ENCODE measurements around the gene BIN1.
A peak's percentile ranks its signal among the peaks of the same experiment; 100 is the strongest.

The BIN1 gene

GRCh38 chr2:127078028-127078427 is 28.9 kb downstream of the BIN1 start:
- DNase-seq (ENCODE audit: low read depth in 2 of 2) = no peak

- DNase-seq (ENCODE audit: low read depth in 2 of 2) = no peak
Measured at GRCh38 chr2:127076924-127077323, 30.0 kb downstream of the BIN1 start.

DNA sequence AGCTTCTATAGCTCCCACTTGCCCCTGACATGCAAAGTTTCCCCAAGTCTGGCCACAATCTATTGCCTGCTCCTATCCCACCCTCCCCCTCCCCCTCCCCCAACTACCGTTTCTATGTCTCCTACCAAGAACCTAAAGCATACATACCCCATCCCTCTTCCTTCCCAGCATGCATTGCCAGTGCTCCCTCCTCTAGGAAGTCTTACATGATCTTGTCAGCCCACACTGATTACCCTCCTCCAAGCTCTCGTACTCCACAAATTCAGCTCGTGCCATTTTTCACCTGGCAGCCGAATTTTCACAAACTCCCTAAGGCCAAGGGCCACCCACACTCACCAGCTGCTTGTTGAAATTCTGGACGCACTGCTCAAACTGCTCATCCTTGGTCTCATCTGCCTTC is 30.7 kb downstream of the BIN1 start:
- no peak for DNase-seq (ENCODE audit: low read depth in 2 of 2)

DNA sequence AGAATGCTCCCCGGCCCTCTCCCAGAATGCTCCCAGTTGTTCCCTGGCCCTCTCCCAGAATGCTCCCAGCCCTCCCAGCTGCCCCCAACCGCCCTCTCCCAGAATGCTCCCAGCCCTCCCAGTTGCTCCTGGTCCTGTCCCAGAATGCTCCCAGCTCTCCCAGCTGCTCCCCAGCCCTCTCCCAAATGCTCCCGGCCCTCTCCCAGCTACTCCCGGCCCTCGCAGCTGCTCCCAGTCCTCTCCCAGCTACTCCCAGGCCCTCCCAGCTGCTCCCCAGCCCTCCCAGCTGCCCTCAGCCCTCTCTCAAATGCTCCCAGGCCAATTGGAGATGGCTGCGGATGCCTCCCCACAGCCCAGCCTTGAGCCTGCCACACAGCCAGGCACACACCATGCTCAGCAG is 31.1 kb downstream of the BIN1 start:
- DNase-seq (ENCODE audit: low read depth in 2 of 2) = no peak

GRCh38 chr2:127074936-127075335 is 32.0 kb downstream of the BIN1 start:
- no peak for DNase-seq (ENCODE audit: low read depth in 2 of 2)

- DNase-seq (ENCODE audit: low read depth in 2 of 2) = no peak
Measured at GRCh38 chr2:127074358-127074757, 32.6 kb downstream of the BIN1 start.

GRCh38 chr2:127072970-127073369 is 34.0 kb downstream of the BIN1 start:
- no peak for DNase-seq (ENCODE audit: low read depth in 2 of 2)

- DNase-seq (ENCODE audit: low read depth in 2 of 2) = no peak
Measured at GRCh38 chr2:127072396-127072795, 34.6 kb downstream of the BIN1 start.

DNA sequence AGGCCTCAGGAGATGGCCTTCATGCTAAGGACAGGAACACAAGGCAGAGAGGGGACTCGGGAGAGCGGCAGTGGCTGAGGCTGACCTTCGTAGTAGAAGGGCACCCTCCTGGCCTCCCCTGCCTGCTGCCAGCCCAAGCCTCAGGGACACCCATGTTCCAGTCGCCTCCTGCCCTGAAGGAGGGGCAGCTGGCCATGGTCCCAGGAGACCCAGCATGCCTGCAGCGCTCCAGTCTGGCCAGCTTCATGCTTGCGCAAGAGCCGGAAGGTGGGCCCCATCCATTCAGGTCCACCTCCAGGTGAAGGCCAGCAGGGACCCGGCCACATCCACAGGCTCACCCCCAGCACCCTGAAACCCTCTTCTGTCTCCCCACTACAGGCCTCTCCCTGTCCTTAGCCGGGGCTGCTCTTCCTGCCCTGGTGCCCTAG is 35.0 kb downstream of the BIN1 start:
- no peak for DNase-seq (ENCODE audit: low read depth in 2 of 2)

GRCh38 chr2:127070221-127070620 is 36.7 kb downstream of the BIN1 start:
- no peak for DNase-seq (ENCODE audit: low read depth in 2 of 2)

DNA sequence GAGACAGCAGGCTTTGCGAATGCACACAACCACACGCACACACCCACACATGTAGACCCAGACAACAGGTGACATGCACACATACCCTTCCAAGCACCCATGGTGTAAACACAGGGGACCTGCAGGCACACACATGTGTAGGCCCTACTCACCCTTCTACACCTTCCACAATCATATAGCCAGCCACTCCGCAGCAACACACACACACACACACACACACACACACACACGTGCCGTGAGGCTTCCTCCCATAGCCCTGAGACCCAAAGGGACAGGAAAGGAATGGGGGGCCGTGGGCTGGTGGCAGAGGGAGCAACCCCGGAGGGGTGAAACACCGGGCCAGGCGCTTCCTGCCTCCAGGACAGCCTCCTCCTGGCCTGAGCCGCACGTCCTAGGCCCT is 37.4 kb downstream of the BIN1 start:
- DNase-seq (ENCODE audit: low read depth in 2 of 2) = no peak

DNA sequence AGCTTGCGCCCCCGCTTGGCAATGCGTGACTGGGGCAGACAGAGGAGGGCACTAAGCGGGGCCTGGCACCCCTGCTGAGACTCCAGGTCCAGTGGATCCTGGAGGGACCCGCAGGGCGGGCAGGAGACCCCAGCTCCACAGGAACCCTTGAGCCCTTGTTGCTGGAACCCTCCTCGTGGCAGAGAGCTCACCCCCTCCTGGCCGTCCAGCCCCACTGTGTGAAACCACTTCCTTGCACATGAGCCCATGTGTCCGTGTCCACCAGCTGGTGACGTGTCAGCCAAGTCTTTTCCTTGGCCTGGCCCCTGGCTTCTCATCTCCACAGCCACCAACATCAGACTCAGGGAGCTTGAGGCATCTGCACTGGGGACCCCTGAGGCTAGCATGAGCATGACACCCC is 38.0 kb downstream of the BIN1 start:
- DNase-seq (ENCODE audit: low read depth in 2 of 2) = no peak

DNA sequence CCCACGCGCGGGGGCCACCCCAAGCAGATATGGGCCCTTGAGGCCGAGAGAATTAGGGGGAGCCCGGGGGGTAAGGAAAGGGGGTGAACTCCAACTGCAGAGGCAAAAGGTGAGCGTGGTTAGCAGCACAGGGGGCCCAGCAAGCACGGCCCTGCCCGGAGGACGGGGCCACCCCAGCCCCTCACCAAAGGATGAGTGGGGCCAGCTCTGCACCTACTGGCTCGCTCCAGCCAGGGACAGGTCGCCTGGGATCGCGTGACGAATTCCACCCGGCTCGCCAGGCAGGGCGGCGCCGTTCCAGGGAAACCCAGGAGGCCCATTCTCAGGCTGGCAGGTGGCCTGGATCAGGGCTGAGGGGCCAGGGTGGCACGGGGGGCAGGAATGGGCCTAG is 38.6 kb downstream of the BIN1 start:
- no peak for DNase-seq (ENCODE audit: low read depth in 2 of 2)

- peak in 1 of 2 donors; percentile 37 for DNase-seq (ENCODE audit: low read depth in 2 of 2)
Measured at GRCh38 chr2:127067620-127068350, 39.2 kb downstream of the BIN1 start.

- DNase-seq (ENCODE audit: low read depth in 2 of 2) = no peak
Measured at GRCh38 chr2:127066942-127067341, 40.0 kb downstream of the BIN1 start.

GRCh38 chr2:127065940-127066318 is 41.0 kb downstream of the BIN1 start:
- no peak for DNase-seq (ENCODE audit: low read depth in 2 of 2)

- DNase-seq (ENCODE audit: low read depth in 2 of 2) = no peak
Measured at GRCh38 chr2:127065299-127065939, 41.5 kb downstream of the BIN1 start.

DNA sequence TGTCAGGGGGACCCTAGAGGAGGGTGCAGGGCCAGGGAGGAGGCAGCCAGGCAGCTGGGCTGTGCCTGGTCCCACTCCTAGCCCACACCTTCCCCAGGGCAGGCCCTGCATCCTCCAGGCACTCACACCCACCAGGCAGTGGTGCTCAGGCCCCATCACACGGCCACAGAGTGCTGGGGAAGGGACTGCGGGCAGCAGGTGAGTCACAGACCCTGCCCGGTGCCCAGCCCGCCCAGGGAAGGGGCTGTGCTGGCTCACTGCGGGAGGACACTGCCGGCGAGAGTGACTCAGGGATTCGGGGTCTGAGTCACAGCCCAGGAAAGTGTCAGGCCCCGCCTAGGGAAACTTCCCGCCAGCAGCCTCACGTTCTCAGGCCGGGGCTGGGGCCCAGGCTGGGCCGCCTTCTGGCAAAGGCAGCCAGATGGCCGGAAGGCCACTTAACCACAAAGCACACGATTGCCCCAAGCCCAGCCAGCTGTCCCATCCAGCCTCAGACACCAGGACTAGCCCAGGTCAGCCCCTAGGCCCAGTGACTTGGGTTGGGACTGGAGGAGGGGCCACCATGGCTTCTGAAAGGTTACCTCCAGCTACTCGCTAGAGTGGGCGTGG is 42.2 kb downstream of the BIN1 start:
- peak; percentile 51 to 62 for DNase-seq (ENCODE audit: low read depth in 2 of 2)

GRCh38 chr2:127063701-127064590 is 43.0 kb downstream of the BIN1 start:
- DNase-seq (ENCODE audit: low read depth in 2 of 2) = no peak

DNA sequence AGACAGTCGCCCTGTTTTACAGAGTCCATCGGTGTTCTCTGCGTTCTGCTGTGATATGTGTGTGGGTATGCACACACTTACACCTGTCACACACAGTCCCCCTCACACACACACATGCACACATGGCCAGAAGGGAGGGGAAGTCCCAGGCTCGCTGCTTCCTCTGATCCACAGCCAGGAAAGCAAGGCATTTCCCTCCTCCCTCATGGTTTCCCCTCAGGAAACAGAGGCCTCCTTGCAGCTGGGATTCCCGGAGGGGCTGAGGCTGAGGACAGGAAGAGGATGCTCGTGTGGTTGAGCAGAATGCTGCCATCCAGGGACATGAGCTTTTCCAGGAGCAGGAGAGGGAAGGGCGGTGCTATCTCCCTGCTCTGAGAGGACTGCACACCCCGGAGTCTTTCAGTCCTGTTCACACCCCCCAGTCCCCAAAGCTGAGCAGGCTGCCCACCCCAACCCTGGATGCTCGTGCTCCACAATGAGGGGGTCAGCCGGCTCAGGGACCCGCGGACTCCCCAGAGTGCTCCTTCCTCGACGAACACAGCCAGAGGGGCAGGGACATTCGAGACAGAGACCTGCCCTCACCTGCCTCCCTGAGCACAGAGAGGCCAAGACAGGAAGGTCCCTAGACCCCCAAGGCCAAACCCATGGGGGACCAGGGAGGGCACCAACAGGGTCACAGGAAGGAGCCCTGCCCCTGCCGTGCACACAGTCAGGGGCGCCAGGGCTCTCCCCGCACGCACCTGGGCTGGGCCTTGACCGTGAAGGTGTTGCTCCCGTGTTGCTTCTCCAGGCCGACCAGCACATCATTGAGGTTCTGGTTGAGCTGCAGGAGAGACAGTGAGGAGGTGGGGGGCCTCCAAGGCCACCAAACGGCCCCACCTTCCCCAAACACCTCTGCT is 45.3 kb downstream of the BIN1 start:
- DNase-seq (ENCODE audit: low read depth in 2 of 2) = no peak

DNA sequence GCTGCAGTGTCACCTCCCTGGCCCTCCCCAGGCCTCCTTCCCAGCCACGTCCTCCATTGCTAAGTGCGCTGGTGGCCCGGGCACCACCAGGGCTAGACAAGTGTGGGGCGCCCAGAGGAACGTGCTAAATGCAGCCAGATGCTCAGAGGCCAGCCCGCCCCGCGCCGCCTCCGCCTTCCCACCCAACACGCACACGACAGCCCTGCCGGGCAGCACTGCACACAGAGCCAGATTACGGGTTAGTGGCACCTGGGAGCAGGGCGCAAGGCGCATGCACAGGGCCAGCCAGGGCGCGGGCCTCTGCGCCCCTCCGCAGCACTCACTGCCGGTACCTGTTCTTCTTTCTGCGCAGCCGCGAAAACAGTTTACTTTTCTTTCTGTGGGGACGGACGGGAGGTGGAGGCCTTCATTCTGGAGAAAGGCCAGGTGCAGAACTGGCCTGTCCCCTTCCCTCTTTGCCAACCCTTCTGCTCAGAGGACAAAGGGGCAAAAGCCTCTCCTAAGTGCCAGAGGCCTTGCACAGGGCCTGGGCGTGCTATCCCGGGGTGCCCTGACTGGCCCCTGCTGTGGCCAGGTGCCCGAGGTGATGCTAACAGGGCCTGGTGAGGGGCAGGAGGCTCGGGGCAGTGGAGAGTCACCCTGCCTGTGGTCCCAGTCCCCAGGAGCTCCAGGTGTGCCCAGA is 46.5 kb downstream of the BIN1 start:
- no peak for DNase-seq (ENCODE audit: low read depth in 2 of 2)

Measured in stimulated activated CD8-positive, alpha-beta memory T cell treated with anti-CD3 and anti-CD28 coated beads, Interleukin-15, amount 100 ng/mL, for 4 hours (primary cell).